Measurements from ENCODE around the gene CYB5R3. TPM values are rescaled to one million over a fixed set of nuclear protein-coding genes. Genes with fewer than 3 reads are reported as not detected.

The CYB5R3 gene
- polyA plus RNA-seq, 3 donors: 49.7 to 76.4 (median 54.0) TPM

GRCh38 chr22:42692239-42693054 lies 43.3 kb upstream of the CYB5R3 start:
- peaks cover 6% of the 10 kb centered on the region for H3K4me1 Mint-ChIP-seq
- no peak for DNase-seq
- Histone ChIP-seq H3K9ac (ENCODE audit: insufficient read depth, low read length, poor library complexity, severe bottlenecking) (no peak overlapping the region), H2AFZ (ENCODE audit: insufficient read depth, low read depth, low read length, poor library complexity, severe bottlenecking) (no peak overlapping the region), H3K27ac (ENCODE audit: low read depth in 1 of 2, low read length in 2 of 2) (no peak overlapping the region), H4K20me1 (ENCODE audit: insufficient read depth, low read length) (no peaks in the 10 kb centered on the region), H3K27me3 (ENCODE audit: control insufficient read depth in 2 of 2, insufficient read depth in 2 of 2, low read length in 2 of 2) (no peaks in the 10 kb centered on the region), H3K4me2 (replicated peaks; ENCODE audit: extremely low read depth, low read length, poor library complexity, severe bottlenecking) (no peak overlapping the region), H3K79me2 (ENCODE audit: insufficient read depth, low read length) (no peaks in the 10 kb centered on the region), H3K9me3 (replicated peaks in 1 of 2; ENCODE audit: control insufficient read depth in 1 of 2, insufficient read depth in 1 of 2, low read length in 2 of 2) (no peaks in the 10 kb centered on the region), H3K4me3 (replicated peaks in 1 of 3; ENCODE audit: low read depth in 2 of 3, low read length in 3 of 3) (no peak overlapping the region), H3K36me3 (replicated peaks in 1 of 2; ENCODE audit: control insufficient read depth in 1 of 2, insufficient read depth in 2 of 2, low read length in 2 of 2) (no peaks in the 10 kb centered on the region), H3K4me1 (ENCODE audit: control insufficient read depth in 1 of 2, insufficient read depth in 2 of 2, low read length in 2 of 2) (peaks cover 0 to 3% of the 10 kb centered on the region in 2 donors)
- H3K27me3 Mint-ChIP-seq (ENCODE audit: low read depth in 3 of 3): peaks cover 0 to 7% (median 5%) of the 10 kb centered on the region in 3 donors
- no peaks in the 10 kb centered on the region for H3K9me3 Mint-ChIP-seq
- no peak overlapping the region for H3K4me3 Mint-ChIP-seq
- peak overlapping the region in 1 of 7 donors; percentile 52 for H3K27ac Mint-ChIP-seq
- intact Hi-C loops (cut with micrococcal nuclease): no loop called here
- H3K36me3 Mint-ChIP-seq: no peaks in the 10 kb centered on the region
- WGBS (ENCODE audit: insufficient coverage): 68% methylated on average over 29 of the region's 32 CpGs
- TF ChIP-seq, protein P1, sequence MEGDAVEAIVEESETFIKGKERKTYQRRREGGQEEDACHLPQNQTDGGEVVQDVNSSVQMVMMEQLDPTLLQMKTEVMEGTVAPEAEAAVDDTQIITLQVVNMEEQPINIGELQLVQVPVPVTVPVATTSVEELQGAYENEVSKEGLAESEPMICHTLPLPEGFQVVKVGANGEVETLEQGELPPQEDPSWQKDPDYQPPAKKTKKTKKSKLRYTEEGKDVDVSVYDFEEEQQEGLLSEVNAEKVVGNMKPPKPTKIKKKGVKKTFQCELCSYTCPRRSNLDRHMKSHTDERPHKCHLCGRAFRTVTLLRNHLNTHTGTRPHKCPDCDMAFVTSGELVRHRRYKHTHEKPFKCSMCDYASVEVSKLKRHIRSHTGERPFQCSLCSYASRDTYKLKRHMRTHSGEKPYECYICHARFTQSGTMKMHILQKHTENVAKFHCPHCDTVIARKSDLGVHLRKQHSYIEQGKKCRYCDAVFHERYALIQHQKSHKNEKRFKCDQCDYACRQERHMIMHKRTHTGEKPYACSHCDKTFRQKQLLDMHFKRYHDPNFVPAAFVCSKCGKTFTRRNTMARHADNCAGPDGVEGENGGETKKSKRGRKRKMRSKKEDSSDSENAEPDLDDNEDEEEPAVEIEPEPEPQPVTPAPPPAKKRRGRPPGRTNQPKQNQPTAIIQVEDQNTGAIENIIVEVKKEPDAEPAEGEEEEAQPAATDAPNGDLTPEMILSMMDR (IDR thresholded peaks at IDR 0.05): no peak

GRCh38 chr22:42691440-42691839 lies 42.2 kb upstream of the CYB5R3 start:
- H3K27ac Mint-ChIP-seq: no peak overlapping the region

More at GRCh38 chr22:42691440-42691839, 42.2 kb upstream of the CYB5R3 start:
- Histone ChIP-seq H3K4me3 (replicated peaks in 1 of 3; ENCODE audit: low read depth in 2 of 3, low read length in 3 of 3) (no peak overlapping the region), H3K4me2 (replicated peaks; ENCODE audit: extremely low read depth, low read length, poor library complexity, severe bottlenecking) (no peak overlapping the region), H3K9me3 (replicated peaks in 1 of 2; ENCODE audit: control insufficient read depth in 1 of 2, insufficient read depth in 1 of 2, low read length in 2 of 2) (no peaks in the 10 kb centered on the region), H3K79me2 (ENCODE audit: insufficient read depth, low read length) (no peaks in the 10 kb centered on the region), H4K20me1 (ENCODE audit: insufficient read depth, low read length) (no peaks in the 10 kb centered on the region), H3K36me3 (replicated peaks in 1 of 2; ENCODE audit: control insufficient read depth in 1 of 2, insufficient read depth in 2 of 2, low read length in 2 of 2) (no peaks in the 10 kb centered on the region), H3K27me3 (ENCODE audit: control insufficient read depth in 2 of 2, insufficient read depth in 2 of 2, low read length in 2 of 2) (no peaks in the 10 kb centered on the region), H3K9ac (ENCODE audit: insufficient read depth, low read length, poor library complexity, severe bottlenecking) (no peak overlapping the region), H3K4me1 (ENCODE audit: control insufficient read depth in 1 of 2, insufficient read depth in 2 of 2, low read length in 2 of 2) (peaks cover 0 to 3% of the 10 kb centered on the region in 2 donors), H3K27ac (ENCODE audit: low read depth in 1 of 2, low read length in 2 of 2) (no peak overlapping the region), H2AFZ (ENCODE audit: insufficient read depth, low read depth, low read length, poor library complexity, severe bottlenecking) (no peak overlapping the region)
- no peak overlapping the region for H3K4me3 Mint-ChIP-seq
- intact Hi-C loops (cut with micrococcal nuclease): no loop called here
- DNase-seq: no peak
- no peaks in the 10 kb centered on the region for H3K36me3 Mint-ChIP-seq
- H3K27me3 Mint-ChIP-seq (ENCODE audit: low read depth in 3 of 3): peaks cover 2 to 7% (median 5%) of the 10 kb centered on the region in 3 donors
- TF ChIP-seq, protein P1 (IDR thresholded peaks at IDR 0.05): no peak
- peaks cover 9% of the 10 kb centered on the region for H3K4me1 Mint-ChIP-seq
- WGBS (ENCODE audit: insufficient coverage): 79% methylated on average over 8 of the region's 10 CpGs
- no peaks in the 10 kb centered on the region for H3K9me3 Mint-ChIP-seq
